HG03457 (cell line): ENCODE data around the gene TSKU.
"Not testable (repeated sequence)": the region's sequence is repeated elsewhere in the genome, so short reads cannot be mapped to it uniquely, and the experiment has no call there.

Source experiments
- ATAC-seq: cut with Tn5 transposase; IDR thresholded peaks from one replicate; pipeline ENCODE4 v1.9.1; 2021; ENCODE audit warnings: moderate number of reproducible peaks; ENCODE audit not compliant: unreplicated experiment

TSKU gene

DNA sequence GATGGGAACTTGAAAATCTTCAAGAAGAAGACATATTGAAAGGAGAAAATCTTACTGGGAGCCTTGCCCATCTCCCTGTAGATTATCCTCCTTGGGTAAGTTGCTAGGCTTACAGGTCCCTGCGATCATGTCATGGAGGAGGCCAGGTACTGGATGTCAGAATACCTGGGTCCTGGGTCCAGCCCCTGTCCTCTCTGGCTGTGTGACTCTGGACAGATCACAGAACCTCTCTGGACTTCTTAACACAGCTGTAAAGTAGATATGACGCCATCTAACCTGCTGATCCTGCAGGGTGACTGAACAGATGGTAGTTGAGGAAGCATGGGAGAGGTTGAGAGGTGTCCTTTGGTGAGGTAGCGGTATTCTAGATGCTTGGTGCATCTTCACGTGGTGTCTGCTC, 4.1 kb downstream of the TSKU start:
- no peak for ATAC-seq

GRCh38 chr11:76787911-76788596, 4.9 kb downstream of the TSKU start:
- ATAC-seq = no peak

GRCh38 chr11:76788661-76789442, 5.7 kb downstream of the TSKU start:
- no peak for ATAC-seq

GRCh38 chr11:76789443-76789719, 6.2 kb downstream of the TSKU start:
- ATAC-seq = no peak

DNA sequence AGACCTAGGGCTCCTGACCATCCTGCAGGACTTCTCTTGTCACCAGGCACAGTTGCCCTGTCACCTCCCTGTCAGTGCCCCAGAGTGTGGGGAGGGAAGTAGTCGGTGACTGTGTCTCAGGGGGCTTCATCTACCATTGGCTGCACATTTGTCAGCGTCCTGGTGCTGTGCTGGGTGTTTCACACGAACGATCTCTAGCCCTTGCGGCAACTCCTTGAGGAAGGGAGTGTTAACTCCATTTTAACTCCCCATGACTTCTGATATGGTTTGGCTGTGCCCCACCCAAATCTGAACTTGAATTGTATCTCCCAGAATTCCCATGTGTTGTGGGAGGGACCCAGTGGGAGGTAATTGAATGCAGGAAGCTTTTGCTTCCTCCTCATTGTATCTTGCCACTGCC, 7.1 kb downstream of the TSKU start:
- ATAC-seq = no peak

GRCh38 chr11:76791002-76791770, 8.0 kb downstream of the TSKU start:
- ATAC-seq = not testable (repeated sequence)

DNA sequence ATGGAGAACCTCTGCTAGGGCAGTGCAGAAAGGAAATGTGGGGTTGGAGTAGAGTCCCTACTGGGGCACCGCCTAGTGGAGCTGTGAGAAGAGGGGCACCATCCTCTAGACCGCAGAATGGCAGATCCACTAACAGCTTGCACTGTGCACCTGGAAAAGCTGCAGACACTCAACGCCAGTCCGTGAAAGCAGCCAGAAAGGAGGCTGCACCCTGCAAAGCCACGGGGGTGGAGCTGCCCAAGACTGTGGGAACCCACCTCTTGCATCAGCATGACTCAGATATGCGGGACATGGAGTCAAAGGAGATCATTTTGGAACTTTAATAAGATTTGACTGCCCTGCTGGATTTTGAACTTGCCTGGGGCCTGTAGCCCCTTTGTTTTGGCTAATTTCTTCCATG, 8.7 kb downstream of the TSKU start:
- no peak for ATAC-seq

DNA sequence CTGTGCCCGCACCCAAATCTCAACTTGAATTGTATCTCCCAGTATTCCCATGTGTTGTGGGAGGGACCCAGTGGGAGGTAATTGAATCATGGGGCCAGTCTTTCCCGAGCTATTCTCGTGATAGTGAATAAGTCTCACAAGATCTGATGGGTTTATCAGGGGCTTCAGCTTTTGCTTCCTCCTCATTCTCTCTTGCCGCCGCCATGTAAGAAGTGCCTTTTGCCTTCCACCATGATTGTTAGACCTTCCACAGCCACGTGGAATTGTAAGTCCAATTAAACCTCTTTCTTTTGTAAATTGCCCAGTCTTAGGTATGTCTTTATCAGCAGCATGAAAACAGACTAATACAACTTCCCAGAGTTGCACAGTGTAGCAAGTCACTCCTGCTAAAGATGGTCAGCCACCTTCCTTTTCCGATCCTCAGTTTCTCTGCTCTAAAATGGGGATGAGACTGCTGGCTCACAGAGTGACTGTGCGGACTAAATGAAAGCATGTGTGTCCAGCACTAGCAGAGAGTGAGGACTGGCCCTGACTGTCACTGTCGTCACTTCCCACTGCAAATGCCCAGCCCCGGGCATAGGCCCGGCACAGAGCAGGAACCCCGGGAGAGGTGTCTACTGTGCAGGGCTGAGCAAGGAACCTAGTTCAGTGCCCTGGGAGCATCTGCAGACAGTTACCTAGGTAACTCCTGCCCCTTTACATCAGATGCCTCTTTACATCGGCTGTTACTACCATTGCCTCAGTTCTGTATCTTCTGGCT, 9.5 kb downstream of the TSKU start:
- no peak for ATAC-seq

DNA sequence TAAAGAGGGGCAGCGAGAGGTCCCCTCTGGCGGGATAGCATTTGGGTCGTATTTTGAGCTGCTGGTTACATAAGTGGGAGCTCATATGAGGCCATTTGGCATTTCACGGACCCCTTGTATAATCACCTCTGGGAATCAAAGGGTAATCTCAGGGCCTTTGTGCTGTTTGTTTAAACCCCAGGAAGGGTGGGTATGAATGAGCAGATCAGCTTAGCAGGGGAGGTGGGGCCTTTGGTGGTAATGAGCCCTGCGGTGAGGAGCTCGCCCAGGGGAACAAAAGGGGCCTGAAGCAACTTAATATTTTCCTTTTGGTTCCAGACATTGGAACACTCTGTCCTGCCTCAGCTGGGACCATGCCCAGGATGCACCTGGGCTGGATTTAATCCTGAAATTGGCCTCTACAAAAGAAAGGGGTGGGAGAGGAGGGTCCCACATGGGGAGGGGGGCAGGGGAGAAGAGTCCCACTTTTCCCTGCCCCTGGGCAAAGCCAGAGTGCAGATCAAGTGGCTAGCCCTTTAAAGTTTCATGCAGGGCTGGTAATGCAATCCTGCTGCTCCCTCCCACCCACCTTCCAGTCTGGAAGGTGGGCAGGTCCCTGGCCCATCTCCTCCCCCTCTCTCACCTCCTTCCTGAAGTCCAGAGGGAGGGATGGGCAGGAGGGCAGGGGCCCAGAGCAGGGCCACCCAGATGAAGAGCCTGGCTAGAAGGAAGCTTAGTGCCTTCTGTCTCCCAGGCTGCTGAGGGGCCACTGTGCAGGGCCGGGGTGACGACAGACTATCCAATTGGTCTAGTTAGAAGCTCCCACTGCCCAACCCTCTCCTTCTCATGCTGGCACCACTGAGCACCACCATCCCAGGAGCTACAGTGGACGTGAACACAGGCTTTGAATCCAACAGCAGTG, 10.5 kb downstream of the TSKU start:
- ATAC-seq = no peak

- no peak for ATAC-seq
These were observed 11.5 kb downstream of the TSKU start for GRCh38 chr11:76794371-76795289.

DNA sequence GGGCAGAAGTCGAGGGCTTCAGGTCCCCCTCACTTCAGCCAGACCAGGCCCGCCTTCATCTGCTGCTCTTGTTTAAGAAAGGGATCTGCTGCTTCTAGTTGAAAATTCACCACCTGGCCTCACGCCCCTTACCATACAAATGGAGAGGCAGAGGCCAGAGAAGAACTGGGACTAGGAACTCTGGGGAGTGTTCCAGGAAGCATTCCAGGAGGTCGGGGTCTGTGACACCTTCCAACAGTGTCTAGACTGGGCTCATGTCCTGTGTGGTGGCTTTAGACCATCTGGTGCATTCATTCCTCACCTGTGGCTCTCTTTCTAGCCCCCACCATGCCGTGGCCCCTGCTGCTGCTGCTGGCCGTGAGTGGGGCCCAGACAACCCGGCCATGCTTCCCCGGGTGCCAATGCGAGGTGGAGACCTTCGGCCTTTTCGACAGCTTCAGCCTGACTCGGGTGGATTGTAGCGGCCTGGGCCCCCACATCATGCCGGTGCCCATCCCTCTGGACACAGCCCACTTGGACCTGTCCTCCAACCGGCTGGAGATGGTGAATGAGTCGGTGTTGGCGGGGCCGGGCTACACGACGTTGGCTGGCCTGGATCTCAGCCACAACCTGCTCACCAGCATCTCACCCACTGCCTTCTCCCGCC, 12.3 kb downstream of the TSKU start:
- ATAC-seq = no peak

DNA sequence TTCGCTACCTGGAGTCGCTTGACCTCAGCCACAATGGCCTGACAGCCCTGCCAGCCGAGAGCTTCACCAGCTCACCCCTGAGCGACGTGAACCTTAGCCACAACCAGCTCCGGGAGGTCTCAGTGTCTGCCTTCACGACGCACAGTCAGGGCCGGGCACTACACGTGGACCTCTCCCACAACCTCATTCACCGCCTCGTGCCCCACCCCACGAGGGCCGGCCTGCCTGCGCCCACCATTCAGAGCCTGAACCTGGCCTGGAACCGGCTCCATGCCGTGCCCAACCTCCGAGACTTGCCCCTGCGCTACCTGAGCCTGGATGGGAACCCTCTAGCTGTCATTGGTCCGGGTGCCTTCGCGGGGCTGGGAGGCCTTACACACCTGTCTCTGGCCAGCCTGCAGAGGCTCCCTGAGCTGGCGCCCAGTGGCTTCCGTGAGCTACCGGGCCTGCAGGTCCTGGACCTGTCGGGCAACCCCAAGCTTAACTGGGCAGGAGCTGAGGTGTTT, 12.8 kb downstream of the TSKU start:
- no peak for ATAC-seq

GRCh38 chr11:76796511-76797198, 13.5 kb downstream of the TSKU start:
- ATAC-seq = no peak

GRCh38 chr11:76797341-76798201, 14.4 kb downstream of the TSKU start:
- ATAC-seq = no peak

DNA sequence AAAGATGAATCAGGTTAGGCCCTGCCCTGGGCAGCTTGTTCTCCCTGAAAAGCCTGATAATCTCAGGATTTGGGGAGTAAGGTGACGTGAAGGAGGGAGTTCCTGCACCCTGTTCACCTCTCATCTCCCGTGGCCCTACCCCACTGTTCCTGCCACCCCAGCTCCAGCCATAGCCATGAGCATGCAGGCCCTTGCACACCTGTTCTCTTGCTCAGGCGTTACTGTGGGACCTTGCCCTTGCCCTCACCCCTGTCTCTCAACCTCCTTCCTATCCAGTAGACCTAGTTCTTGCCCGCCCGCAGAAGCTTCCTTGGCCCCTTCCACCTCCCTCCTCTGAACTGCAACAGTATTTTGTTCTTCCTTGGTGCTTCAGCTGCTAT, 15.0 kb downstream of the TSKU start:
- no peak for ATAC-seq

DNA sequence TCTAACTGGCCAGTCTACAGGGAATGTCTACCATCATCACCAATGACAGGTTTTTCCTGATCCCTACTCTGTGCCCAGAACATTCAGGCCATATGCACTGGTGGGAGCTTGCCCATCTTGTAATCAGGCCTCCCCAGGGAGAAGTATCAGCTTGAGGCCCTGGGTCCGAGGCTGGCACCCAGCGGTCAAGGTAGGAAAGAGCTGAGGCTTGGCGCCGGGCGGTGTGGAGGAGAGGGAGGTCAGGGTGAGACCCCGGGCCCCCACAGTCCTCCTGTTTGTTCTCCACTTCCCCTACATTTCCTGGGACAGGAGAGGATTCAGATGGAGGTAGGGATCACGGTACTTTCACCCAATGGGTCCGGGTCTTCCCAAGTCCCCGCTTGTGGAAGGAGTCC, 15.5 kb downstream of the TSKU start:
- no peak for ATAC-seq
